ENCODE data around the gene CPLX3. TPM values are rescaled to one million over a fixed set of nuclear protein-coding genes. Genes with fewer than 3 reads are reported as not detected.
A peak's percentile ranks its signal among the peaks of the same experiment; 100 is the strongest.
"Not testable (repeated sequence)": the region's sequence is repeated elsewhere in the genome, so short reads cannot be mapped to it uniquely, and the experiment has no call there.

CPLX3 gene
- total RNA-seq, 1 donor from 2014 or later = not detected

DNA sequence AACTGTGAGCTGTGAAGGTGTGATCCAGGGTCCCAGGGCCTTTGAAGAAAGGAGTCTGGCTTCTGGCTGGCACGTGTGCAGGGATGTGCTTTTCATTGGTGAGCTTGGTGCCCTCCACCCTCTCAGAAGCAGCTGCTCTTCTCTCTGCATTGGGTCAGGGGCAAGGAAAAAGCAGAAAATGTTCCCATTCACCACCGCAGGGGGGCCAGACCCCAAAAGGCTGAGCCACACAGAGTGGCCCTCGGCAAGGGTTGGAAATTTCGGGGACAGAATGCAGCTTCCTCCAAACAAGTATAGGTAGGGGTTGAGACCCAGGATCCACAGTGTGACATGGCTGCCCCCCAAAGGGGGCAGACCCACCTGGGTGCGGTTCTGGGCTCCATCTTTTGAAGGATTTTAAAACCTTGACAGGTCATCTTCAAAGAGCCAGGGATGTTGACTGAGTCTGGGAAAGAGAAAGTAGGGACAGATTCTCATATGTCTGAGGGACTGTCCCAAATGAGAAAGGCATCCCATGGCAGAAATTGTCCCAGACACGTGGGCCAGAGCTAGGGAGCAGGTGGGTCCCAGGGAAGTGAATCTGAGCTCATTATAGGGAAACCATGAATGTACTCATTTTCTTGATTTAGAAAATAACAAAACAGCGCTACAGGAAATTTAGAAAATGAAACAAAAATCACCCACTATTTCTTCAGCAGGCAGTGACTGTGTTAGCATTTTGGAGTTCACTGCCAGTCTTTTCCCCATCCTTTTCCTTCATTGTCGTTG lies 41.8 kb upstream of the CPLX3 start:
- no peak overlapping the region for H3K4me3 ChIP-seq (ENCODE audit: low read depth, low read length)
- TF ChIP-seq CTCF (IDR thresholded peaks at IDR 0.05; ENCODE audit: insufficient read depth, low read length, poor library complexity, severe bottlenecking) = no peak
- DNase-seq (ENCODE audit: low read depth) = no peak
- H3K27me3 ChIP-seq (ENCODE audit: control insufficient read depth, insufficient read depth, low read length) = no peaks in the 10 kb centered on the region
- no peaks in the 10 kb centered on the region for H3K36me3 ChIP-seq (ENCODE audit: control insufficient read depth, insufficient read depth, low read length)

DNA sequence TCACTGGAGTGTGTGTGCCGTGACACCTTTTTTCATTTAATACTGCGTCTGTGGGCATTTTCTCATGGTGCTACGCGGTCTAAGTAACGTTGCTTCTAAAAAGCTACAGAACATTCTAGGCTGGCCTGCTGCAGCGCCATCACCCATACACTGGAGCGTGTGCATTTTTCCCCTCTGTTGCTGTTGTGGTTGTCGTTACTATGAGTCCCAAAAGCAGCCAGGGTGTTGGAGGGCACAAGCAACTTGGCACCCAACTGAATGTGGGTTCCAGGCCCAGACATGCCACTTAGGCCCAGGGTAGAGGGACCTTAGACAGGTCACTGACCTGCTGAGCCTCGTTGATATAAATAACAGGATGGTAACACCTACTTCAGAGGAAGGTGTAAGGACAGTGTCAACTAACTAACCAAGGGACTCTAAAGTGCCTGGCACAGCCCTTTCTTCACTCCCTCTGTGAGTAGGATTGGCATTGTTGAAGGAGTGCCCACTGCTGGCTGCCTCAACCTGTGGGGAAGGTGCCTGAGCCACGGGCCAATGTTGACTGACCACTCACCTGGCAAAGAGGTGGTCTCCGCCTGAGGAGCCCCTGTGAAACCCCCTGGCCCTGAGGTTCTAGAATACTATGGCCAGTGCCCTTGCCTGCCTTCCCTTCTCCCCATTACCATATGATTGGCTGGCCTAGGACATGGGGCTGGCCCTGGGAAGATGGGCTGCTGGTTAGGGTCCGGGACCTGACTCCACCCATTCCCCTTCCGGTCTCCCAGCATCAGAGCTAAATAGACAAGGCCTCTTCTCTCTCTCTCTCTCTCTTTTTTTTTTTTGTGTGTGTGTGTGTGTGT lies 41.0 kb upstream of the CPLX3 start:
- Histone ChIP-seq H3K27me3 (ENCODE audit: control insufficient read depth, insufficient read depth, low read length) (no peaks in the 10 kb centered on the region), H3K36me3 (ENCODE audit: control insufficient read depth, insufficient read depth, low read length) (no peaks in the 10 kb centered on the region), H3K4me3 (ENCODE audit: low read depth, low read length) (no peak overlapping the region)
- TF ChIP-seq CTCF (IDR thresholded peaks at IDR 0.05; ENCODE audit: insufficient read depth, low read length, poor library complexity, severe bottlenecking) = no peak
- DNase-seq (ENCODE audit: low read depth) = no peak

DNA sequence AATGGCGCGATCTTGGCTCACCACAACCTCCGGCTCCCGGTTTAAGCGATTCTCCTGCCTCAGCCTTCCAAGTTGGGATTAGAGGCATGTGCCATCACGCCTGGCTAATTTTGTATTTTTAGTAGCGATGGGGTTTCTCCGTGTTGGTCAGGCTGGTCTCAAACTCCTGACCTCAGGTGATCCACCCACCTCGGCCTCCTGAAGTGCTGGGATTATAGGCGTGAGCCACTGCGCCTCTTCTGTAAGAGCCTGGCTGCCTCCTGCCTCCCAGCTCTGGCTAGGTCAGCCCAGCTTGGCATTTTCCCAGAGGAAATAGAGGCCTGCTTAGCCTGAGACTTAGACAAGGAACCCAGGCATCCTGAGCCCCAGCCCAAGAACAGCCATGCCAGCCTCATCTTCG lies 40.3 kb upstream of the CPLX3 start:
- not testable (repeated sequence) for H3K4me3 ChIP-seq (ENCODE audit: low read depth, low read length); H3K36me3 ChIP-seq (ENCODE audit: control insufficient read depth, insufficient read depth, low read length); DNase-seq (ENCODE audit: low read depth); H3K27me3 ChIP-seq (ENCODE audit: control insufficient read depth, insufficient read depth, low read length)

DNA sequence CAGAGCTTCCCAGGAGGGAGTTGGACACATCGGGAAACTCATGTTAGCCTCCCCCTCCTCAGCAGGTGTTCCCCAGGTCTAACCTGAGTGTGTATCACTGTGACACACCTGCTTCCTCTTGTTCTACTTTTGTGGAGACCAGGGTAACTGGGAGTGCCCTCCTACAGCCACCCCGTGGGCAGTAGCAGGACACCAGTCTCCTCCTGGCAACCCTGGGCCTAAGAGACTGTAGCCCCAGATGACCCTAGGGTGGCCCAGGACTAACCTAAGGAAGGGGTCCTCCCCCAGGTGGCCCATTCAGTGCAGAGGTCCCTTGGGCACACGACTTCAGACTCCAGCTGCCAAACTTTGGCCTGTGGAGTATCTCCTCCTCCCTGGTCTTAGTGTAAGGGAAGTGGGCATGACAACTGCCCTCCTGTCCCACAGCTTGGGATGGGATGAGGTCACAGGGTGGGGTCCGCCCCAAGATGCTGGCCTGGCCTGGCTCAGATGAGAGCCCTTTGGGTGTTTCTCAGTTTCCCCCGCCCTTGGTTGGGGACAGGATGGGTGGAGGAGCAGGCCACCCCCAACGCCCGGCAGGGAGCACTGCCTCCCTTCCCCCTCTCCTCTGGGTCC lies 39.8 kb upstream of the CPLX3 start:
- H3K27me3 ChIP-seq (ENCODE audit: control insufficient read depth, insufficient read depth, low read length) = no peaks in the 10 kb centered on the region
- no peak overlapping the region for H3K4me3 ChIP-seq (ENCODE audit: low read depth, low read length)
- no peaks in the 10 kb centered on the region for H3K36me3 ChIP-seq (ENCODE audit: control insufficient read depth, insufficient read depth, low read length)
- DNase-seq (ENCODE audit: low read depth) = no peak
- TF ChIP-seq CTCF (IDR thresholded peaks at IDR 0.05; ENCODE audit: insufficient read depth, low read length, poor library complexity, severe bottlenecking) = no peak

- peak; percentile 74 for TF ChIP-seq CTCF (IDR thresholded peaks at IDR 0.05; ENCODE audit: insufficient read depth, low read length, poor library complexity, severe bottlenecking)
- Histone ChIP-seq H3K4me3 (ENCODE audit: low read depth, low read length) (no peak overlapping the region), H3K36me3 (ENCODE audit: control insufficient read depth, insufficient read depth, low read length) (no peaks in the 10 kb centered on the region), H3K27me3 (ENCODE audit: control insufficient read depth, insufficient read depth, low read length) (no peaks in the 10 kb centered on the region)
- no peak for DNase-seq (ENCODE audit: low read depth)
These were observed 39.0 kb upstream of the CPLX3 start for GRCh38 chr15:74787251-74788041.

Data from kidney epithelial cell (primary cell).